ENCODE data around the gene ZNF354C. TPM values are rescaled to one million over a fixed set of nuclear protein-coding genes. Genes with fewer than 3 reads are reported as not detected.

The ZNF354C gene
- polyA plus RNA-seq, 1 donor from 2014 or later = 6.1 TPM

DNA sequence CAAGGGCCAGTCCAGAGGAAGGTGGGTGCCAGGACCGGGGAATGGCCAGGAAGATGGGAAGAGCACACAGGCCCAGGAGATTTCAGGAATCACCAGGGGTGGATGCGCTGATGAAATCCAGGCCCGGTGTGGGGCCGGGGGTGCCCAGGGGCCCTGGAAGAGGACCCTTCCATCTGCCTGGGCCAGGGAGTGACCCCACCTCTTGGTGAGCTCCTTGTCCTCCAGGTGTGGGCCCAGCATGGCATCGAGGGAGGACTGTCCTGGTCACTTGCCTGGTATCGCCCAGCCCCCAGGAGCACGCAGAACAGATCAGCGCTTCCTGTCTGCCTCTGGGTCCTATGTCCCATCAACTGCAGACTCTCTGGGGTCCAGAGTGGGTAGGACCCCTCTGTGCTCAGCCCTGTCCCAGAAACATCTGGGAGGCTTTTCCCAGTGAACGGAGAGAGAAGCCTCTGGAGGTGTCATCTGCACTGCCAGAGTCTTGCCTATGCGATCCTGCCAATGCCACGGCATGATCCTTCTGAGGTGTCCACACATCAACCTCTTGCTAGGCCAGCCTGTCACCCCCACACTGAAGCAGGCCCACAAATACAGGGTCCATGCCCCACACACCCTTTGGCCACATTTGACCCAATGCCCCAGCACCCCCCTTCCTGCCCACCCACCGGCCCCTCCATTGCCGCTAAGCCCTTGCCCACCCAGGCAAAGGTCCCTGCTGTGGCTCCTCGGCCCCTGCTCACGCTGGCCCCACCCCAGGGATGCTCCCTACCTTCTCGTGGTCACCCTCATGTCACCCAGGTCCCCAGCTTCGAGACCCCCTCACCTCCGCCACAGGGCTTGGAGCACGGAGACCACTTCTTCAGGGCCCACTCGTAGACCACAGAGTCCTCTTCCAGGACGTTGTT lies 67.2 kb downstream of the ZNF354C start:
- no peaks in the 10 kb centered on the region for H3K36me3 ChIP-seq (ENCODE audit: insufficient read depth, low read length)
- no peaks in the 10 kb centered on the region for H3K9me3 ChIP-seq (ENCODE audit: low read length)
- TF ChIP-seq MXI1 (conservative IDR thresholded peaks at IDR 0.05; ENCODE audit: poor library complexity, severe bottlenecking) (no peak), POLR2AphosphoS5 (IDR thresholded peaks at IDR 0.05) (no peak), RAD21 (conservative IDR thresholded peaks at IDR 0.05) (no peak), SMC3 (conservative IDR thresholded peaks at IDR 0.05; ENCODE audit: poor library complexity) (no peak), EP300 (conservative IDR thresholded peaks at IDR 0.05; ENCODE audit: poor library complexity, severe bottlenecking) (no peak), TAF1 (IDR thresholded peaks at IDR 0.05; ENCODE audit: low read depth) (no peak), EZH2 (IDR thresholded peaks at IDR 0.05; ENCODE audit: borderline replicate concordance, insufficient read depth, low read length, poor library complexity, severe bottlenecking) (no peak)
- TF ChIP-seq, protein P1, sequence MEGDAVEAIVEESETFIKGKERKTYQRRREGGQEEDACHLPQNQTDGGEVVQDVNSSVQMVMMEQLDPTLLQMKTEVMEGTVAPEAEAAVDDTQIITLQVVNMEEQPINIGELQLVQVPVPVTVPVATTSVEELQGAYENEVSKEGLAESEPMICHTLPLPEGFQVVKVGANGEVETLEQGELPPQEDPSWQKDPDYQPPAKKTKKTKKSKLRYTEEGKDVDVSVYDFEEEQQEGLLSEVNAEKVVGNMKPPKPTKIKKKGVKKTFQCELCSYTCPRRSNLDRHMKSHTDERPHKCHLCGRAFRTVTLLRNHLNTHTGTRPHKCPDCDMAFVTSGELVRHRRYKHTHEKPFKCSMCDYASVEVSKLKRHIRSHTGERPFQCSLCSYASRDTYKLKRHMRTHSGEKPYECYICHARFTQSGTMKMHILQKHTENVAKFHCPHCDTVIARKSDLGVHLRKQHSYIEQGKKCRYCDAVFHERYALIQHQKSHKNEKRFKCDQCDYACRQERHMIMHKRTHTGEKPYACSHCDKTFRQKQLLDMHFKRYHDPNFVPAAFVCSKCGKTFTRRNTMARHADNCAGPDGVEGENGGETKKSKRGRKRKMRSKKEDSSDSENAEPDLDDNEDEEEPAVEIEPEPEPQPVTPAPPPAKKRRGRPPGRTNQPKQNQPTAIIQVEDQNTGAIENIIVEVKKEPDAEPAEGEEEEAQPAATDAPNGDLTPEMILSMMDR (IDR thresholded peaks at IDR 0.05; ENCODE audit: poor library complexity, severe bottlenecking) = no peak
- TF ChIP-seq, protein P2, sequence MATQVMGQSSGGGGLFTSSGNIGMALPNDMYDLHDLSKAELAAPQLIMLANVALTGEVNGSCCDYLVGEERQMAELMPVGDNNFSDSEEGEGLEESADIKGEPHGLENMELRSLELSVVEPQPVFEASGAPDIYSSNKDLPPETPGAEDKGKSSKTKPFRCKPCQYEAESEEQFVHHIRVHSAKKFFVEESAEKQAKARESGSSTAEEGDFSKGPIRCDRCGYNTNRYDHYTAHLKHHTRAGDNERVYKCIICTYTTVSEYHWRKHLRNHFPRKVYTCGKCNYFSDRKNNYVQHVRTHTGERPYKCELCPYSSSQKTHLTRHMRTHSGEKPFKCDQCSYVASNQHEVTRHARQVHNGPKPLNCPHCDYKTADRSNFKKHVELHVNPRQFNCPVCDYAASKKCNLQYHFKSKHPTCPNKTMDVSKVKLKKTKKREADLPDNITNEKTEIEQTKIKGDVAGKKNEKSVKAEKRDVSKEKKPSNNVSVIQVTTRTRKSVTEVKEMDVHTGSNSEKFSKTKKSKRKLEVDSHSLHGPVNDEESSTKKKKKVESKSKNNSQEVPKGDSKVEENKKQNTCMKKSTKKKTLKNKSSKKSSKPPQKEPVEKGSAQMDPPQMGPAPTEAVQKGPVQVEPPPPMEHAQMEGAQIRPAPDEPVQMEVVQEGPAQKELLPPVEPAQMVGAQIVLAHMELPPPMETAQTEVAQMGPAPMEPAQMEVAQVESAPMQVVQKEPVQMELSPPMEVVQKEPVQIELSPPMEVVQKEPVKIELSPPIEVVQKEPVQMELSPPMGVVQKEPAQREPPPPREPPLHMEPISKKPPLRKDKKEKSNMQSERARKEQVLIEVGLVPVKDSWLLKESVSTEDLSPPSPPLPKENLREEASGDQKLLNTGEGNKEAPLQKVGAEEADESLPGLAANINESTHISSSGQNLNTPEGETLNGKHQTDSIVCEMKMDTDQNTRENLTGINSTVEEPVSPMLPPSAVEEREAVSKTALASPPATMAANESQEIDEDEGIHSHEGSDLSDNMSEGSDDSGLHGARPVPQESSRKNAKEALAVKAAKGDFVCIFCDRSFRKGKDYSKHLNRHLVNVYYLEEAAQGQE (IDR thresholded peaks at IDR 0.05; ENCODE audit: borderline replicate concordance) = no peak

GRCh38 chr5:179128041-179128365 lies 67.8 kb downstream of the ZNF354C start:
- Histone ChIP-seq H2AFZ (ENCODE audit: low read depth, low read length) (no peak overlapping the region), H3K36me3 (ENCODE audit: insufficient read depth, low read length) (no peaks in the 10 kb centered on the region), H3K27me3 (ENCODE audit: insufficient read depth, low read depth, low read length) (no peaks in the 10 kb centered on the region), H3K9me2 (ENCODE audit: insufficient read depth, low read length) (no peaks in the 10 kb centered on the region), H4K20me1 (ENCODE audit: insufficient read depth) (no peaks in the 10 kb centered on the region), H3K9me3 (ENCODE audit: low read length) (no peaks in the 10 kb centered on the region), H3K9ac (ENCODE audit: low read length) (no peak overlapping the region), H3K4me3 (ENCODE audit: low read length) (no peak overlapping the region), H3F3A (ENCODE audit: insufficient read depth, low read length, poor library complexity, severe bottlenecking) (no peaks in the 10 kb centered on the region), H3K27ac (ENCODE audit: low read length) (no peak overlapping the region), H3K79me2 (replicated peaks; ENCODE audit: insufficient read depth, low read length) (no peaks in the 10 kb centered on the region), H3K4me2 (ENCODE audit: low read length) (no peak overlapping the region)
- no peak for TF ChIP-seq EZH2 (IDR thresholded peaks at IDR 0.05; ENCODE audit: borderline replicate concordance, insufficient read depth, low read length, poor library complexity, severe bottlenecking)
- no peak for TF ChIP-seq RAD21 (conservative IDR thresholded peaks at IDR 0.05)
- no peak for TF ChIP-seq MXI1 (conservative IDR thresholded peaks at IDR 0.05; ENCODE audit: poor library complexity, severe bottlenecking)
- no peak for TF ChIP-seq TAF1 (IDR thresholded peaks at IDR 0.05; ENCODE audit: low read depth)
- TF ChIP-seq, protein P2 (IDR thresholded peaks at IDR 0.05; ENCODE audit: borderline replicate concordance) = no peak
- TF ChIP-seq POLR2AphosphoS5 (IDR thresholded peaks at IDR 0.05) = no peak

More for the DNA sequence above, 67.2 kb downstream of the ZNF354C start:
- Histone ChIP-seq H4K20me1 (ENCODE audit: insufficient read depth) (no peaks in the 10 kb centered on the region), H3K9ac (ENCODE audit: low read length) (no peak overlapping the region), H3K27me3 (ENCODE audit: insufficient read depth, low read depth, low read length) (no peaks in the 10 kb centered on the region), H3K4me3 (ENCODE audit: low read length) (no peak overlapping the region), H3F3A (ENCODE audit: insufficient read depth, low read length, poor library complexity, severe bottlenecking) (no peaks in the 10 kb centered on the region), H3K79me2 (replicated peaks; ENCODE audit: insufficient read depth, low read length) (no peaks in the 10 kb centered on the region), H3K9me2 (ENCODE audit: insufficient read depth, low read length) (no peaks in the 10 kb centered on the region), H3K4me2 (ENCODE audit: low read length) (no peak overlapping the region), H3K27ac (ENCODE audit: low read length) (no peak overlapping the region), H2AFZ (ENCODE audit: low read depth, low read length) (no peak overlapping the region)
